GM15510 (cell line): ENCODE results near the gene APOH.

Experiments
- POLR2A ChIP-seq: IDR thresholded peaks from 3 replicates; pipeline ENCODE4 v1.6.1; 2011; ENCODE audit warnings: borderline replicate concordance; ENCODE audit not compliant: insufficient read length; ENCODE audit errors: extremely low read depth

APOH gene

DNA sequence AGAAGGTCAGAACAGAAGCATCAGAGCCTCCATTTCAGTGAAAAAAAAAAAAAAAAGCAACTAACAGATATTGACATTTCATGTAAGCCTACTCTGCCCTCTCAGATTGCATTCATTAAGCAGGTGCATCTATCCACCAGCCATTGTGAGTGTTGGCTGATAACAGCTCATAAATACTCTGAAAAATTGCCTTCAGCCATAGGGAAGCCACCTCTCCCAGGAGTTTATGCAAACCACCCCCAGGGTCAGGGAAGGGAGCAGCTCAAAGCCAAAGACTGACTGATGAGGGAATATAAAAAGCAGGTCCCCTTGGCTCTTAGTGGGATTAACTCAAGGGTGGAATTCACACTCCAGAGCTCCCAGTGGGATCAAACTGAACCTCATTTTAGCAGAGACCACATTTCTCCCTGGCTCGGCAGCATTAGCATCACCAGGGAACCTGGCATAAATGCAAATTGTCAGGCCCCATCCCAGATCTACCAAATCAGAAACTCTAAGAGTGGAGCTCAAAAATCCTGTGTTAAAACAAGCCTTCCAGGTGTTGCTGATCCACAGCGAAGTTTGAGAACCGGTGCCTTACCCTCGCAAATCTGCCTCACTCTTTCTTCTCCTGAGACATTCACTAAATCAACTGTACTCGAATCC lies 14.2 kb downstream of the APOH start:
- TF ChIP-seq POLR2A: no peak

DNA sequence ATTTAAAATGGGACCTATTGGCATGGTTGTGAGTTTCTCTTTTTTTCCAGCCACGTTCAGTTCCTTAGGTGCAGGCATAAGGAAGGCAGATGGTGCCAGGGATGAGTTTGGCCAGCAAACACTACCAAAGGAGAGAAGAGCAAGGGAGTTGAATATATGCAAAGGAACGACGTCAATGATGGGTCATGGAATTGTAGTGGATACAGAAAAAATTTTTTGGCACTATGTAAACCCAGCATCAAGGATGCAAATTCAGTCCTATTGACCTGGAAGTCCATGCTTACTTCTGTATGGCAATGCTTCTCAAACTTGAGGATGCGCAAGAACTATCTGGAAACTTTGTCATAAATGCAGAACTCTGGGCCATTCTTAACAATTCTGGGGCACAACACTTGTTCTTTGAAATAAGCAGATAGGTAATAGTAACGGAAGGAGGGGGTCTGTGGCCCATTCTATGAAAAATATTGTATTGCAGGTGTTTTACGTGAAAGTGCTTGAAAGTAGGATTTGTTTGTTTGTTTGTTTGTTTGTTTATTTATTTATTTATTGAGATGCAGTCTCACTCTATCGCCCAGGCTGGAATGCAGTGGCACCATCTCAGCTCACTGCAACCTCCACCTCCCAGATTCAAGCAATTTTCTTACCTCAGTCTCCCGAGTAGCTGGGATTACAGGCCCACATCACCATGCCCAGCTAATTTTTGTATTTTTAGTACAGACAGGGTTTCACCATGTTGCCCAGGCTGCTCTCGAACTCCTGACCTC lies 18.0 kb downstream of the APOH start:
- TF ChIP-seq POLR2A: no peak

DNA sequence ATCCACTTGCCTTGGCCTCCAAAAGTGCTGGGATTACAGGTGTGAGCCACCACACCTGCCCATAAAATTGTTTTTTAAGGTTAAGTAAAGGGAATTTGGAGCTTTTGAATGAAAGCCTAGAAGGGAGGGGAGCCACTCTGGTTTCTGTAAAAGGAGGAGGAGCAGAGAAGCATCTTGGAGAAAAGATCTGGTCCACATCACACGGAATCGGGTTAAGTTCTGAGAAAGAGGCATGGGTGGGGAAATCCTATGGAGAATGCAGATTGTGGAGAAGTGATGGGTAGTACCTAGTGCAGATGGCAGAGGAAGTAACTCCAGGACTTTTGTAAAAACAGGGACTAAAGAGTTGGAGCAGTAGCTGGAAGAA lies 19.0 kb downstream of the APOH start:
- TF ChIP-seq POLR2A: no peak

DNA sequence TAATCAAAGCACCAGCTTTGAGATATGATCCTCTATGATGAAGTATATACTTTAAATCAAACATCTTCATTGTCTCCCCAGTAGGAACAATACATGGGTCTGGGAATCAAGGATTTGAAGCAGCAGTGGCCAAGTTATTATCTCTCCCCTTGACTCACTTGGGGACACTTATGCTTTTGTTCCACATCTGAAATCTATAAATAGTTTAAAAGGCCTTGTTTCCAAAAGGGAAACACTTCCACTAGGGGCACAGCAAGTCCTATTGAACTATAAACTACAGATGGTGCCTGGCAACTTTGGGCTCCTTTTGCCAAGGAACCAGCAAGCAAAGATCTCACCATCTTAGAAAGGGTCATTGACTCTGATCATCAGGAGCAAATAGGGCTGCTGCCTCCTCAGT lies 21.3 kb downstream of the APOH start:
- no peak for TF ChIP-seq POLR2A

DNA sequence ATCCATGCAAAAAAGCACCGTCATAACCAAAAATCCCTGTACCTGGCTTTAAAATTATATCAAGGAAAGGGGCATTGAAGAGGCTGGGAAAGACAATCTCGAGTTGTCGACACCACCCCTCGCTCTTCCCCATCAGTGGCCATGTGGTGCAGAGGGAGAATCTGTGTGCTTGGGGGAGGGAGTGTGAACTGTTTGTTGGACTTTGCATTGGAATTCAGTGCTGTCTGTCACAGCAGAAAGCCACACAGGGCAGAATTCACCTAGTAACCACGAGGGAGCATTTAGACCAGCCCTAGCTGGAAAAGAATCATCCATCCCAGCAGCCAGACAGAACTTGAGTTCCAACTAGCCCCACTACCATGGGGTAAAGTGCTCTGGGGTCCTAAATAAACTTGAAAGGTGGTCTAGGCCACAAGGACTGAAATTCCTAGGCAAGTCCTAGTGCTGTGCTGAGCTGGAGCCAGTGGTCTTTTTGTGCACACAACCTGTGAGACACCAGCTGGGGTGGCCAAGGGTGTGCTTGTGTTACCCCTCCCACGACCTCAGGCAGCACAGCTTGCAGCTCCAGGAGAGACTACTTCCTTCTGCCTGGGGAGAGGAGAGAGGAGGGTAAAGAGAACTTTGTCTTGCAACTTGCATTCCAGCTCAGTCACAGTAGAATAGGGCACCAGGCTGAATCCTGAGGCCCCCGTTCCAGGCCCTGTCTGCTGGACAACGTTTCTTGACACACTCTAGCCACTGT lies 25.8 kb downstream of the APOH start:
- no peak for TF ChIP-seq POLR2A

DNA sequence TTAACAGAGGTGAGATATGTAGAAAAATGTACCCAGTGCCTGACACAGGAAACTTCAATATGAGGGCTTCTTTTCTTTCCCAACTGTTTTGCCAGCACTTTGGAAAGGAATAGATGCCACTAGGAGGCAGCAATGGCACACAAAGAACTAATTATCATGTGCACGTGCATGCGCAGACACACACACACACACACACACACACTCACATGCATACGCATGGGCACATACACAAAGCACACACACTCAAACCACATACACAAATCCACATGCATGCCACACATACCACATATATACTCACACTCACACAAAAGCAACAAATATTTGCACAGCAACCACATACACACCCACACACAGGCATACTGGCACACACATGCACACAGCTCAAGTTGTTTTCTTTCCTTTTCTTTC lies 28.5 kb downstream of the APOH start:
- no peak for TF ChIP-seq POLR2A

DNA sequence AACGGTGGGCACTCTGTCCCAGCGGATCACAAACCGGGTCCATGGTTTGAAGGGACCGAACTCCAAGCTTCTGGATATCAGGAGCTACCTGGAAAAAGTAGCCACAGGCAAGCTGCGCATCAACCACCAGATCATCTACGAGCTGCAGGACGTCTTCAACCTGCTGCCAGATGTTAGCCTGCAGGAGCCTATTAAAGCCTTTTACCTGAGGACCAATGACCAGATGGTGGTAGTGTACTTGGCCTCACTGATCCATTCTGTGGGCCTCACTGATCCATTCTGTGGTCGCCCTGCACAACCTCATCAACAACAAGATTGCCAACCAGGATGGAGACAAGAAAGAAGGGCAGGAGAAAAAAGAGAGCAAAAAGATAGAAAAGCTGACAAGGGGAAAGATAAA lies 31.0 kb downstream of the APOH start:
- TF ChIP-seq POLR2A: no peak

DNA sequence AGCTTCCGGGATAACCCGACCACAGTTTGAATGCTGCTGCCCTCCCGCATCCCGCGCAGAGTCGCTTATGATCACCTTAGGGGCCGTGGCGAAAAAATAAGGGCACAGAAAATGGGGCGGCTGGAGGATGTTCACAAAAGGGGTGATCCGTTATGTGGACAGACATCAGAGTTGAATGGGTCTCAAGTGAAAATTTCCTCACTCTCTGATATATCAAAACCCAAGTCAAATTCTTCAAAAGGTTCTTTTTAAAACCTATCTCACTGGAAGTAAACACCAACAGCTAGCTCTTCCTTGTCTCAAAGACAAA lies 36.9 kb downstream of the APOH start:
- no peak for TF ChIP-seq POLR2A

DNA sequence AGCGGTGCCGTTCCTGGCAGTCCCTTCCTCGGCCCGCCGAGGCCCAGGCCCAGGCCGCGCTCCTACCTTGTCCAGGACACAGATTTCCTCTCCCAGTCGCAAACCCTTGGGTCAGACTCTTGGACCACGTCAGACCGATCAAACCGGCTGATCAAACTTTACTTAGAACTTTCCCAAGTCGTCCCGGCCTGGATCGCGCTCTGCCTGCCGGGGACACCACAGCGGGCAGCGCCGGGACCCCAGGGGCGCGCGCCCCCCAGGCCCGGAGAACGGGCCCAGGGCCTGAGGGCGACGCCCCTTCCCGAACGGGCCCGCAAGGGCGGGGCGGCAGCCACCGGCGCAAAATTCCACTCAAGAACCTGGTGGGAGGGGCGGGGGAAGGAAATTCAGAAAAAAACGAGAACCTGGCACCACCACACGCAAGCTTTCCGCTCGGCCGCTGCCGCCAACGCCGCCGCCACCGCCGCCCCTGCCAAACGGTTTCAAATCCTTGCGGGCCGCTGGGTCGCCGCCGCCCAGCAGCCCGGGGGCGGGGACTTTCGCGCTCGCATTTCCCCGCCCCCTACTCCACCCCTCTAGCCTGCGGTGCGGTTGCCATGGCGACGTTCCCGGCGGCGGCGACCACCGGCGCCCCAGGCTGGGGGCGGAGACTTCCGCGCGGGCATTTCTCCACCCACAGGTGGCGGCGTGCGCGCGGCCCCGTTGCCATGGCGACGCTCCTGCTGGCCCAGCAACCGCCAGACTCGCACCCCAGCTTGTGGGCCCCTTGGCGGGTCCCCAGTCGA lies 37.4 kb downstream of the APOH start, which contains the start of gene CEP112:
CEP112 (minus strand) TSS at position 541 of the 785 bp plus-strand sequence.
- no peak for TF ChIP-seq POLR2A

DNA sequence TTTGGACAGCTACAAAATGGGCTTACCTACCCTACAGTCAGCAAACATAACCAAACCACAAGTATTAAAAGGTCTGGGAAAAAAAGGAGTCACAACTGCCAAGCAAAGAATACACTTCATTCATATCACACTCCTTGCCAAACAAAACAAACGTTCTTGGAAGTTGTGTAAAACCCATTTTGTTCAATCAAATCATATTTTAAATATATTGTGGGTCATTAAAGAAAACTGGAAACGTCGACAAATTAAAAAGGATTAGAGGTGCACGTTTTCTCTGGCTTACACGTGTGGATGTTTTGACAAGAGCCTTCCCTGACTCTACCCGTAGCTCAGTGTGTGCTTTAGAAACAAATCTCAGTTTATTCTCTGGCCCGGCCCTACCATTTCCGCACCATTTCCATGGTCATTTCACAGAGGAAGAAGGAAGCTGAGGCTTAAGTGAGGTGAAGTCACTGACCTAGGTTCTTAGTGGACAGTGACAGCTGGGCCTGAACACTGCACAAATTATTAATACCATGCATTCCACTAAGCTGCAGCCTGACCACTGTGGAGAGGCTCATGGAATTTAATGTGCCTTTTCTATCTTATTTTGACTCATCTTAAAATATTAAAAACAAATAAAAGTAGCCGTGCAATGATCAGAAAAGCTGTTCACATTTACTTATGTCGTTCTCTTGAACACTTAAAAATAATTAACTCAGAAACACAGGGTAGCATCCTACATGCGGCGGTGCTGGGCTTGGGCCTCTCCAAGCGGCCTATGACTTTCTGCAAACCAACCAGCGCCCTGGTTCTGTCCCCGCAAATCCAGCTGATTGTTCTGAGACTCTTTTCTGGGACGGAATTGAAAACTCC lies 38.2 kb downstream of the APOH start:
- TF ChIP-seq POLR2A: no peak

DNA sequence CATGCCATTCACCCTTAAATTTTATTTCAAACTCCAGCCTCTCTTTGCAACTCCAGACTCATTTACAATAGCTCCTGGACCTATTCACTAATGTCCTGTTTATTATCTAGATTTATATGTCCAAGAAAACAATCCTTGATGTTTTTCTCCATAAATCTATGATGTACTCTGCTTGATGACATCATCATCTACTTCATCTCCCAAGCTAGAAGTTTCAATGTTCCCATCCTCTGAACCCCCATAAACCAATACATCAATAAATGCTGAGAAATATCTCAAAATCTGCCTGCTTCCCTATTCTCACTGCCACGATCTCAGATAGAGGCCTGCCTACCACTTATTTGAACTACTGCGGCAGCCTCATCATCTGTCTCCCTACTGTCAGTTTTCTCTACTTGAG lies 41.5 kb downstream of the APOH start:
- TF ChIP-seq POLR2A: no peak

DNA sequence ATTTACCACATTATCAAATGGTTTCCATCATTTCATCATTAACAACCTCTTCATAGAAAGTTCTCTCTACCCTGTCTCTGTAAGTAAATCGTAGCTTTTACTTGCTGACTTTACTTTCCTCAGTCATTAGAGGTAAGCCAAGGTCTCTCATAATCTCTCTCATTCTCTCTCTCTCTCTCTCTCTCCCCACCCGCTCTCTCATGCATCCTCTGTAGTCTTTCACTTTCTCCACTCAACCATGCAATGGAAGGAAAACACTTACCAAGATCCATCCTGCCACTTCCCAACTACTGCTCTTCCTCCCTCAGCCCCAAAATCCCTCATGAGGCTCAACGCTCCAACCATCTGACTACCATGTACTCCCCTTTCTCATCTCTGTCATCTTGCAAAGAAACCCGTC lies 43.4 kb downstream of the APOH start:
- TF ChIP-seq POLR2A: no peak

DNA sequence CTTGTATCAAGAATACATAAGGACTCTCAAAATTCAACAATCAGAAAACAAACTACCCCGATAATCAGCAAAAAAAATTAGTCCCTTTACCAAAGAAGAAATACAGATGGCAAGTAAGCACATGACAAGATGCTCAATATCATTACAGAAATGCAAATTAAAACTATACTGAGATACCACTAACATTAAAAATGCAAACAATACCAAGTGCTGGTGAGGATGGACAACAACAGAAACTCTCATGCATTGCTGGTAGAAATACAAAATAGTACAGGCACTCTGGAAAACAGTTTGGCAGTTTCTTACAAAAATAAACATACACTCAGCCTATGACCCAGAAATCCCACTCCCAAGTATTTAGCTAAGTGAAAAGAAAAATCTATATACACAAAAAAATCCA lies 44.8 kb downstream of the APOH start:
- no peak for TF ChIP-seq POLR2A

DNA sequence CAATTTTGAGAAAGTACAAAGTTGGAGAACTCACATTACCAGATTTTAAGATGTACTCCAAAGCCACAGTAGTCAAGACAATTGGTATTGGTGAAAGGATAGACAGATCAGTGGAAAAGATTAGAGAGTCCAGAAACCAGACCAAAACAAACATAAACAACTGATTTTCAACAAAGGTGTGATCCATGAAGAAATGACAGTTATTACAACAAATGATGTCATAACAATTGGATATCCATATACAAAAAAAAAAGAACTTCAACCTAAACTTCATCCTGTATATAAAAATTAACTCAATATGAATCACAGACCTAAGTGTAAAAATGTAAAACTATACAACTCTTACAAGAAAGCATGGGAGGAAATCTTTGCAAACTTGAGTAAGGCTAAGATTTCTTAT lies 45.7 kb downstream of the APOH start:
- TF ChIP-seq POLR2A: no peak
